ENCODE results near the gene OSBPL9.

Gene OSBPL9

GRCh38 chr1:51642739-51643142, 25.8 kb downstream of the OSBPL9 start:
- Histone ChIP-seq H3K36me3 (ENCODE audit: insufficient read depth, low read length) (no peaks in the 10 kb centered on the region), H3K9ac (ENCODE audit: low read length) (no peak overlapping the region), H3K27me3 (ENCODE audit: insufficient read depth, low read length) (no peaks in the 10 kb centered on the region), H4K20me1 (ENCODE audit: insufficient read depth, low read length) (no peaks in the 10 kb centered on the region), H3K4me1 (ENCODE audit: insufficient read depth, low read length, severe bottlenecking) (no peaks in the 10 kb centered on the region), H3K9me3 (ENCODE audit: low read length) (no peaks in the 10 kb centered on the region), H3K27ac (ENCODE audit: low read depth, low read length, poor library complexity, severe bottlenecking) (no peak overlapping the region), H3K9me2 (ENCODE audit: low read depth, low read length) (no peaks in the 10 kb centered on the region), H3K79me2 (ENCODE audit: insufficient read depth, low read length) (no peaks in the 10 kb centered on the region), H2AFZ (ENCODE audit: low read length) (no peak overlapping the region), H3F3A (ENCODE audit: insufficient read depth, low read length) (no peaks in the 10 kb centered on the region), H3K4me2 (ENCODE audit: low read length) (no peak overlapping the region), H3K4me3 (ENCODE audit: low read depth, low read length, poor library complexity, severe bottlenecking) (no peak overlapping the region)
- no peak for TF ChIP-seq EZH2 (IDR thresholded peaks at IDR 0.05; ENCODE audit: borderline replicate concordance, low read length)
- no peak for TF ChIP-seq CTCF (IDR thresholded peaks at IDR 0.05; ENCODE audit: low read length)

DNA sequence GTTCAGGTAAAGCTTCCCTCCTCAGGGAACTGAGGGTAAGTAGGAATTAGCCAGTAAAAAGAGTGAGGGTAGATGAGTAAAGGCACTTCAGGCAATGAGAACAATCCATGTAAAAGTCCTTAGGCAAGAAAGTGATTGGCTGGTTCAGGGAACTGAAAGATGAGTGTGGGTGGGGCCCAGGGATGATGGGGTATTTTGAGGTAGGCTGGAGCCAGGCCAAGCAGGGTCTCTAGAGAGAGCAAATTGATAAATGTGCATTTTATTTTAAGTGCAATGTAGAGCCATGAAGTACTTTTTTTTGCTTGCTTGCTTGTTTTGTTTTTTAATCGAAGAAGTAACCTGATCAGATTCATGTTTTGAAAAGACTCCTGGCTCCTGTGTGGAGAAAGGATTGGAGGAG, 26.5 kb downstream of the OSBPL9 start:
- no peak overlapping the region for H3K4me3 ChIP-seq (ENCODE audit: low read depth, low read length, poor library complexity, severe bottlenecking)
- no peaks in the 10 kb centered on the region for H4K20me1 ChIP-seq (ENCODE audit: insufficient read depth, low read length)
- H3K9ac ChIP-seq (ENCODE audit: low read length) = no peak overlapping the region
- H3K79me2 ChIP-seq (ENCODE audit: insufficient read depth, low read length) = no peaks in the 10 kb centered on the region
- H3K36me3 ChIP-seq (ENCODE audit: insufficient read depth, low read length) = no peaks in the 10 kb centered on the region
- no peaks in the 10 kb centered on the region for H3F3A ChIP-seq (ENCODE audit: insufficient read depth, low read length)
- no peaks in the 10 kb centered on the region for H3K9me3 ChIP-seq (ENCODE audit: low read length)
- H3K27me3 ChIP-seq (ENCODE audit: insufficient read depth, low read length) = no peaks in the 10 kb centered on the region
- H2AFZ ChIP-seq (ENCODE audit: low read length) = no peak overlapping the region
- H3K27ac ChIP-seq (ENCODE audit: low read depth, low read length, poor library complexity, severe bottlenecking) = no peak overlapping the region
- no peak overlapping the region for H3K4me2 ChIP-seq (ENCODE audit: low read length)
- TF ChIP-seq CTCF (IDR thresholded peaks at IDR 0.05; ENCODE audit: low read length) = no peak
- no peak for TF ChIP-seq EZH2 (IDR thresholded peaks at IDR 0.05; ENCODE audit: borderline replicate concordance, low read length)
- no peaks in the 10 kb centered on the region for H3K4me1 ChIP-seq (ENCODE audit: insufficient read depth, low read length, severe bottlenecking)
- no peaks in the 10 kb centered on the region for H3K9me2 ChIP-seq (ENCODE audit: low read depth, low read length)

DNA sequence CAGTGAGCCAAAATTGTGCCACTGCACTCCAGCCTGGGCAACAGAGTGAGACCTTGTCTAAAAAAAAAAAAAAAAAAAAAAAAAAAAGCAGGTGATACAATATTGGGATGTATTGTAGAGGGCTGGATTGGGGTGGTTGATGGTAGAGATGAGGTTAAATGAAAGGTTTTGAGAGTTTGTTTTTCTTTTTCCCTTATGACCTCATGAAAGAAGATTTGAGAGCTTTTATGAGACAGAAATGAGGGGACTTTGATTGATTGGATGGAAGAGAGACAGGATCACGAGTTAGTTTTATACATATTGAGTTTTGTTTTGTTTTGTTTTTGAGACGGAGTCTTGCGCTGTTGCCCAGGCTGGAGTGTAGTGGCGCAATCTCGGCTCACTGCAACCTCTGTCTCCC, 27.1 kb downstream of the OSBPL9 start:
- Histone ChIP-seq H2AFZ (ENCODE audit: low read length) (no peak overlapping the region), H4K20me1 (ENCODE audit: insufficient read depth, low read length) (no peaks in the 10 kb centered on the region), H3K27ac (ENCODE audit: low read depth, low read length, poor library complexity, severe bottlenecking) (no peak overlapping the region), H3K4me1 (ENCODE audit: insufficient read depth, low read length, severe bottlenecking) (no peaks in the 10 kb centered on the region), H3K27me3 (ENCODE audit: insufficient read depth, low read length) (no peaks in the 10 kb centered on the region), H3K36me3 (ENCODE audit: insufficient read depth, low read length) (no peaks in the 10 kb centered on the region), H3K9ac (ENCODE audit: low read length) (no peak overlapping the region), H3K4me2 (ENCODE audit: low read length) (no peak overlapping the region), H3K79me2 (ENCODE audit: insufficient read depth, low read length) (no peaks in the 10 kb centered on the region), H3F3A (ENCODE audit: insufficient read depth, low read length) (no peaks in the 10 kb centered on the region), H3K9me2 (ENCODE audit: low read depth, low read length) (no peaks in the 10 kb centered on the region), H3K4me3 (ENCODE audit: low read depth, low read length, poor library complexity, severe bottlenecking) (no peak overlapping the region), H3K9me3 (ENCODE audit: low read length) (no peaks in the 10 kb centered on the region)
- TF ChIP-seq CTCF (IDR thresholded peaks at IDR 0.05; ENCODE audit: low read length) = no peak
- TF ChIP-seq EZH2 (IDR thresholded peaks at IDR 0.05; ENCODE audit: borderline replicate concordance, low read length) = no peak

Measured in OCI-LY1 (cell line).